ENCODE measurements around the gene KCTD2.
"Not testable (repeated sequence)": the region's sequence is repeated elsewhere in the genome, so short reads cannot be mapped to it uniquely, and the experiment has no call there.

The KCTD2 gene

GRCh38 chr17:75020331-75021110, 26.5 kb upstream of the KCTD2 start:
- DNase-seq (ENCODE audit: low spot score) = no peak

- no peak for DNase-seq (ENCODE audit: low spot score)
Measured at GRCh38 chr17:75024686-75025397, 22.2 kb upstream of the KCTD2 start.

DNA sequence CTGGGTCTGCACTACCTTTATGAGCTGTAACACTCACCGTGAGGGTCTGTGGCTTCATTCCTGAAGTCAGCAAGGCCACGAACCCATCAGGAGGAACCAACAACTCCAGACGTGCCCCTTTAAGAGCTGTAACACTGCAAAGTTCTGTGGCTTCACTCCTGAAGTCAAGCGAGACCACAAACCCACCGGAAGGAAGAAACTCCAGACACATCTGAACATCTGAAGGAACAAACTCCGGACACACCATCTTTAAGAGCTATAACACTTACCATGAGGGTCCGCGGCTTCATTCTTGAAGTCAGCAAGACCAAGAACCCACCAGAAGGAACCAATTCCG, 21.7 kb upstream of the KCTD2 start:
- not testable (repeated sequence) for DNase-seq (ENCODE audit: low spot score)

GRCh38 chr17:75026650-75027049, 20.4 kb upstream of the KCTD2 start:
- DNase-seq (ENCODE audit: low spot score) = not testable (repeated sequence)

- DNase-seq (ENCODE audit: low spot score) = no peak
Measured at GRCh38 chr17:75030161-75030560, 16.9 kb upstream of the KCTD2 start.

DNA sequence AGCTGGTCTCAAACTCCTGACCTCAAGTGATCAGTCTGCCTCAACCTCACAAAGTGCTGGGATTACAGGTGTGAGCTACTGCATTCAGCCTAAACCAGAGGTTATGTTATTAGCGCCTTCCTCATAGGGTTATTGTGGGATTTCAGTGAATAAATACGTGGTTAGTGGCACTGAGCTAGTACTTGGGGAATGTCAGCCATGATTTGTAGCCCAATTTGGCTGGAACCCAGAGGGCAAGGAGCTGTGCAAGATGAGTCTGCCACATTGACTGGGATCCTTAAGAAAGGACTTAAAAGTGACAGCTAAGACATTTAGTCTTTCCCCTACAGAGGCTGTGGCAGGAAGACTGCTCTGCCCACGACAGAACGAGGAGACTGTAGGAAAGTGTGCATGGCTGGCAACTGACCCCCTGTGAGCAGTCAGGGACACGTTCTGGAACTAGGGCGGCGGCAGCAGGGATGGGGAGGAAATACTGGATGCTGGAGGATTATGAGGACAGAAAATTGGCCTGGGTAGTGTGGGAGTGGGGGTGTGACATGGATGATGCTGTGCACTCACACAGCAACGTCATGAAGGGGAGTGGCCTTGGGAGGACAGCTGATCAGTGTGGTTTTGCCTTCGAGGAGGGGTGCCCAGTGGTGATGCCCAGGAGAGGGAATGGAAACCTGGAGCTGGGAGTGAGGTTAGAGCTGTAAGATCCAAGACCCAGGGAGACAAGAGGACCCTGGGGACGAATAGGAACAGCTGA, 14.9 kb upstream of the KCTD2 start:
- peak; percentile 76 for DNase-seq (ENCODE audit: low spot score)

DNA sequence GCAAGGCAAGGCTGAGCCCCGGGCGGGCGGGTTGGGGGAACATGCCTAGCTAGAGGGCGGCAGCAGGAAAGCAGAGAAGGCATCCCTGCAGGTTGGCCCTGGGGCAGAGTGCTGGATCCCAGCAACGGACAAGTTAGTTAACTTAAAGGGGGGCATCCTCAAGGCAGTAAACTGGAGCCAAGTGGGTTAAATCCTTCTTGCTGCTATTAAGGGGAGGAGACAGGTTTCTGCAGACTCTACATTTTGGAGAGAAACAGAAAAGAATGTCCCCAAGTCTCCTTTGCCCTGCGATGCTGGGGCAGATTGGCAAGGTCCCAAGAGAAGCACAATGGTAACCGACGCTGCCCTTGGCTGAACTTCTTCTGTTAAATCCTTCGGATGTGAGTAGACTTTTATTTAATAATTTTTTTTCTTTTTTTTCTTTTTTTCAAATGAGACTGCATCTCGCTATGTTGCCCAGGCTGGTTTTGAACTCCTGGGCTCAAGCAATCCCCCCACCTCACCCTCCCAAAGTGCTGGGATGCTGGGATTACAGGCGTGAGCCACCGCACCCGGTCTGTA, 14.2 kb upstream of the KCTD2 start:
- no peak for DNase-seq (ENCODE audit: low spot score)

DNA sequence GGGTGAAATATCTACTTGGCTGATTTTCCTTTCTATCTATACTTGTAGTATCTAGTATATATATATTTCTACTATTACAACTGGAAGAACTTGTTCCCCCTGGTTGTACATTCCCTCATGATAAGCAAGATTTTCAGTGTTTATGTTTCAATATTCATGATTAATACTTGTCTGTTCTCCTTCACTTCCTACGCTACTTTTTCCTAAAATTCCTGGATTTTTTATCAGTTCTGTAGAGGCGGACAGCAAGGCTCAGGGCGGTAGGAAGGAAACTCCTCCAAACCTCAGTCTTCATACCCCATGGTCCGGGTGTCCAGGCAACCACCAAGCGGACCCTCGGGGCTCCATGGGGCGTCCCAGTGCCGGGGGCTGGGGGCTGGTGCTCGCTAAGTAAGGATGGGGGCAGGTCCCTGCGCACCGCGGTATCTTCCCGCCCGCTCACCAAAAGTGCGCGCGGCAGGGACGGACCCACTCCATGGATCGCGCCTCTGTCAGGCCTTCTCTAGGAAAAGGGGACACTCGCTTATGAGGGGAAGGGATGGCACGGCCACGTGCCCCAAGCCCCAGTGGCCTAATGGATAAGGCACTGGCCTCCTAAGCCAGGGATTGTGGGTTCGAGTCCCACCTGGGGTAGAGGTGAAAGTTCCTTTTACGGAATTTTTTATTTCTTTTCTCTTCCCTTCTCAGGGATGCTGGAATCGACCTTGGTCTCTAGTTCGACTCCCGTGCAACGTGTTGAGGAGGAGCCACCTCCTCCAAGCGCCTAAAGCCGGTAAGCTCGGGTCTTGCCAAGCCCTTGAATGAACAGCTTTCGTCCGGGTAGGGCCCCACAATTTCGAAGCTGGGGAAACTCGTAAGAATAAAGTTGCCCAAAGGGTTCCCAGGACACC, 13.4 kb upstream of the KCTD2 start:
- DNase-seq (ENCODE audit: low spot score) = peak; percentile 98

GRCh38 chr17:75034236-75034908, 12.7 kb upstream of the KCTD2 start:
- peak; percentile 92 for DNase-seq (ENCODE audit: low spot score)

- peak; percentile 80 for DNase-seq (ENCODE audit: low spot score)
Measured at GRCh38 chr17:75036643-75037268, 10.3 kb upstream of the KCTD2 start.

GRCh38 chr17:75039238-75039637, 7.8 kb upstream of the KCTD2 start:
- DNase-seq (ENCODE audit: low spot score) = no peak

DNA sequence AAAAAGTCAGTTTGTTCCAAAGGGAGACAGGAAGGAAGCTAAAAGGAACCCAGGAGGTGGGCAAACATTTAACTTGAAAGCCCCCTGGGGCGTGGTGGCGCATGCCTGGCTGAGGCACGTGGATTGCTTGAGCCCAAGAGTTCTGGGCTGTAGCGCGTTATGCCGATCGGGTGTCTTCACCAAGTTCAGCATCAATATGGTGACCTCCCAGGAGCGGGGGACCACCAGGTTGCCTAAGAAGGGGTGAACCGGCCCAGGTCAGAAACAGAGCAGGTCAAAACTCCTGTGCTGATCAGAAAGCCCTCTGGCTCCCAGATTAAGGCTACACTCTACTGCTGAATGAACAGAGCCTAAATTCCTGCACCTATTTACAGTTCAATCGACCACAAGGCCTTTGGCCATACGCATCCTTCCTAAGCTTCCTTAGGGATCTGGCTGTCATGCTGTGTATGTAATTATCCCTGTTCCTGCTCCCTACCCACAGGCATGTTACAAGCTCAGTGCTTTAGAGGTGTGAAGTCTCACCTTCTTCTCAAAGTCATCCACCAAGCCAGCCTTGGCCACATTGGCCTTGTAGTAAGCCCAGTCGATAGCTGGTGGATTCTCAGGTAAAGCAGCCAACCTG, 5.3 kb upstream of the KCTD2 start:
- DNase-seq (ENCODE audit: low spot score) = no peak

- not testable (repeated sequence) for DNase-seq (ENCODE audit: low spot score)
Measured at GRCh38 chr17:75043789-75044188, 3.2 kb upstream of the KCTD2 start.

DNA sequence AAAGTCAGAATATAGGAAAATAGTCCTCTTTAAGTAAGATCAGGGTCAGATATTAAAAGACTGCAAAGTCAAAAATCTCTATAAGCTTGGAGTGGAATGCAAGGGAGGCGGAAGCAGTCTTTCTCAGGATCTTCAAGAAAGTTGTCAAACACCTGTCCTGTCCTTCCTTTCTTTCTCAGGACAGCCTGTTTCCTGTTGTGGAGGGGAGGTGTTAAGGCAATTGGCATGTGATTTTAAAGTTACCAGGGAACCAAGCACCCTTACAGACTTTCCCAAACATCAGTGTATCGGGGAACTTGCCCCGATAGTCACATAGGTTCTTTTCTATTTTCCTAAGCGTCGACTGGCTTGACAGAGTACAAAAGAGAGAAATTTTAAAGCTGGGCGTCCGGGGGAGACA, 2.3 kb upstream of the KCTD2 start:
- no peak for DNase-seq (ENCODE audit: low spot score)

DNA sequence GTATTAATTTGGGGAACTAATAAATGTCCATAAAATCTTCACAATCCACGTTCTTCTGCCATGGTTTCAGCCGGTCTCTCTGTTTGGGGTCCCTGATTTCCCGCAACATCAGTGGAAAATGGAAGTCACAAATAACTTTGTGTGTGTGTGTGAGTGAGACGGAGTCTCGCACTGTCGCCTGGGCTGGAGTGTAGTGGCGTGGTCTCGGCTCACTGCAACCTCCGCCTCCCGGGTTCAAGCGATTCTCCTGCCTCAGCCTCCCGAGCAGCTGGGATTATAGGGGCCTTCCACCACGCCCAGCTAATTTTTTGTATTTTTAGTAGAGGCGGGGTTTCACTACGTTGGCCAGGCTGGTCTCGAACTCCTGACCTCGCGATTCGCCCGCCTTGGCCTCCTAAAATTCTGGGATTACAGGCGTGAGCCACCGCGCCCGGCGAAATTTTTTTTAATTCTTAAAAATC, 1.0 kb upstream of the KCTD2 start:
- not testable (repeated sequence) for DNase-seq (ENCODE audit: low spot score)

- DNase-seq (ENCODE audit: low spot score) = no peak
Measured at GRCh38 chr17:75047398-75048098, 523 bp downstream of the KCTD2 start.

- DNase-seq (ENCODE audit: low spot score) = no peak
Measured at GRCh38 chr17:75048249-75048878, 1.3 kb downstream of the KCTD2 start.

- no peak for DNase-seq (ENCODE audit: low spot score)
Measured at GRCh38 chr17:75049057-75049456, 2.0 kb downstream of the KCTD2 start.

DNA sequence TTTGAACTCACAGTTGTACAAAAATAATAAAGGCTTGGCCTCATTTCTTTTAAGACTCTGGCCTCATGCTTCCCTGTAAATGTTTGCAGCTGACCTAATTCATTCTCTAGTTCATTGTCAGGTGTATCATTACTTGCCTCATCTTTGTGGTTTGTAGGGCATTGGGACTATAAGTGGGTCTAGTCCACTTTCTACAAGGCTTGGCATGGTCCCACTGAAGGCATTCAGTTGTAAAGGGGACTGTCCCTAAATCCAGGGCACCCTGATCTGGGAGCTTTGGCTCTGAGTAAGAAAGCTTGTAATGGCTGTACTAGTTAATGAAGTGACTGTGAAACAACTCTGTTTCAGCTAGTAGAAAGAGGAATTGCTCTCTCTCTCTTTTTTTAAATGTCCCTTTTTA, 2.7 kb downstream of the KCTD2 start:
- DNase-seq (ENCODE audit: low spot score) = no peak

Data from left forelimb (tissue), 1 donor.